IPS-18c (cell line): ENCODE data around the gene GTPBP6.

Experiments
- H3K4me3 ChIP-seq: 2 replicates; pipeline ENCODE4 v1.7.0; 2013; ENCODE audit warnings: low read depth, mild to moderate bottlenecking, low read length, moderate library complexity; ENCODE audit not compliant: insufficient read depth
- H3K9me3 ChIP-seq: one replicate; pipeline ENCODE4 v1.6.1; 2013; ENCODE audit warnings: mild to moderate bottlenecking, low read length, moderate library complexity; ENCODE audit not compliant: control insufficient read depth, insufficient read depth

GTPBP6 gene

GRCh38 chrX:318739-319578, at the start of gene GTPBP6:
Gene GTPBP6, minus strand, starts transcription at chrX:318796. Its CDS starts 9 bp downstream, at chrX:318787.
- no peaks in the 10 kb centered on the region for H3K9me3 ChIP-seq
- H3K4me3 ChIP-seq, result peak within 1 kb of the TSS; percentile 91

- Histone ChIP-seq H3K4me3 (no peak overlapping the region), H3K9me3 (peaks cover 4% of the 10 kb centered on the region)
These were observed 49.3 kb upstream of the GTPBP6 start for GRCh38 chrX:367866-368265.

- Histone ChIP-seq H3K4me3 (no peak overlapping the region), H3K9me3 (peaks cover 4% of the 10 kb centered on the region)
These were observed 48.8 kb upstream of the GTPBP6 start for GRCh38 chrX:367349-367748.

GRCh38 chrX:363621-364375, 45.2 kb upstream of the GTPBP6 start:
- no peak overlapping the region for H3K4me3 ChIP-seq
- H3K9me3 ChIP-seq, result peaks cover 4% of the 10 kb centered on the region

- Histone ChIP-seq H3K9me3 (peaks cover 4% of the 10 kb centered on the region), H3K4me3 (no peak overlapping the region)
These were observed 44.5 kb upstream of the GTPBP6 start for GRCh38 chrX:362937-363620.

- no peak overlapping the region for H3K4me3 ChIP-seq
- peaks cover 4% of the 10 kb centered on the region for H3K9me3 ChIP-seq
These were observed 43.8 kb upstream of the GTPBP6 start for GRCh38 chrX:362351-362750.

- H3K9me3 ChIP-seq, result peaks cover 2% of the 10 kb centered on the region
- H3K4me3 ChIP-seq, result no peak overlapping the region
These were observed 42.9 kb upstream of the GTPBP6 start for GRCh38 chrX:361231-362145.

GRCh38 chrX:360496-361150, 42.0 kb upstream of the GTPBP6 start:
- H3K4me3 ChIP-seq, result no peak overlapping the region
- peaks cover 2% of the 10 kb centered on the region for H3K9me3 ChIP-seq

GRCh38 chrX:358651-359143, 40.1 kb upstream of the GTPBP6 start:
- Histone ChIP-seq H3K4me3 (no peak overlapping the region), H3K9me3 (no peaks in the 10 kb centered on the region)

GRCh38 chrX:357693-358471, 39.3 kb upstream of the GTPBP6 start:
- Histone ChIP-seq H3K9me3 (no peaks in the 10 kb centered on the region), H3K4me3 (no peak overlapping the region)

GRCh38 chrX:357035-357692, 38.6 kb upstream of the GTPBP6 start:
- H3K4me3 ChIP-seq, result no peak overlapping the region
- H3K9me3 ChIP-seq, result no peaks in the 10 kb centered on the region

- Histone ChIP-seq H3K9me3 (no peaks in the 10 kb centered on the region), H3K4me3 (no peak overlapping the region)
These were observed 37.9 kb upstream of the GTPBP6 start for GRCh38 chrX:356385-357034.

GRCh38 chrX:355329-356050, 36.9 kb upstream of the GTPBP6 start:
- Histone ChIP-seq H3K4me3 (no peak overlapping the region), H3K9me3 (no peaks in the 10 kb centered on the region)
